ELF-1 (cell line): ENCODE data around the gene THADA.

ENCODE experiments used
- DNase-seq: peaks from one replicate; pipeline ENCODE4 v3.0.0-alpha.2; 2016; ENCODE audit warnings: low read depth, low spot score

Gene THADA

GRCh38 chr2:43224571-43225092 is 371.2 kb downstream of the THADA start:
- DNase-seq: no peak

- DNase-seq: peak; percentile 78
Measured at GRCh38 chr2:43224131-43224570, 371.7 kb downstream of the THADA start.

- no peak for DNase-seq
Measured at GRCh38 chr2:43223521-43224001, 372.3 kb downstream of the THADA start.

GRCh38 chr2:43222475-43223309 is 373.1 kb downstream of the THADA start:
- no peak for DNase-seq

- peak; percentile 97 for DNase-seq
Measured at GRCh38 chr2:43221763-43222474, 373.9 kb downstream of the THADA start.

GRCh38 chr2:43221124-43221762 is 374.6 kb downstream of the THADA start:
- peak; percentile 95 for DNase-seq

- peak; percentile 24 for DNase-seq
Measured at GRCh38 chr2:43220760-43221123, 375.1 kb downstream of the THADA start.

GRCh38 chr2:43220229-43220751 is 375.5 kb downstream of the THADA start:
- peak; percentile 93 for DNase-seq

GRCh38 chr2:43219383-43220228 is 376.2 kb downstream of the THADA start:
- DNase-seq: no peak

GRCh38 chr2:43218702-43219382 is 377.0 kb downstream of the THADA start:
- DNase-seq: peak; percentile 67

GRCh38 chr2:43218155-43218701 is 377.6 kb downstream of the THADA start:
- peak; percentile 60 for DNase-seq

- peak; percentile 95 for DNase-seq
Measured at GRCh38 chr2:43217228-43218154, 378.3 kb downstream of the THADA start.

GRCh38 chr2:43216629-43217028 is 379.2 kb downstream of the THADA start:
- DNase-seq: no peak

GRCh38 chr2:43215673-43216255 is 380.1 kb downstream of the THADA start:
- DNase-seq: peak; percentile 58

- peak; percentile 63 for DNase-seq
Measured at GRCh38 chr2:43214253-43214652, 381.6 kb downstream of the THADA start.

- no peak for DNase-seq
Measured at GRCh38 chr2:43212931-43213330, 382.9 kb downstream of the THADA start.

- DNase-seq: no peak
Measured at GRCh38 chr2:43212216-43212835, 383.5 kb downstream of the THADA start.
